Measurements from ENCODE around the gene PHF12. TPM values are rescaled to one million over a fixed set of nuclear protein-coding genes. Genes with fewer than 3 reads are reported as not detected.

The PHF12 gene
- total and polyA plus RNA-seq, 2 of the 13 experiments (the other 11 are each of a cell fraction or from before 2014, with no cell fraction given): 9.8 to 17.1 TPM

GRCh38 chr17:28951991-28952975, 965 bp upstream of the PHF12 start (continued):
- no peak; the same call in 1 of the 2 replicates for TF ChIP-seq ZNF609 (CRISPR knock-in tag; IDR thresholded peaks at IDR 0.05; ENCODE audit: borderline replicate concordance)
- TF ChIP-seq MXD3 (CRISPR knock-in tag; IDR thresholded peaks at IDR 0.05): peak; percentile 24; the same call in 1 of the 2 replicates
- TF ChIP-seq ZNF343 (CRISPR knock-in tag; IDR thresholded peaks at IDR 0.05): 0 out of 2 replicates have a peak, but pooled peaks have one; percentile 27
- TF ChIP-seq TBP (CRISPR knock-in tag; IDR thresholded peaks at IDR 0.05): peak; percentile 35; the same call in 1 of the 2 replicates
- no peak; the same call in 1 of the 2 replicates for TF ChIP-seq FOXK2 (IDR thresholded peaks at IDR 0.05)
- peak; percentile 77; the same call in 1 of the 2 replicates for TF ChIP-seq NAIF1 (CRISPR knock-in tag; IDR thresholded peaks at IDR 0.05; ENCODE audit: borderline replicate concordance)
- peak; percentile 69 for TF ChIP-seq PAXIP1 (CRISPR knock-in tag; conservative IDR thresholded peaks at IDR 0.05)
- TF ChIP-seq ARHGAP35 (CRISPR knock-in tag; IDR thresholded peaks at IDR 0.05; ENCODE audit: borderline replicate concordance): no peak
- 0 out of 2 replicates have a peak, but pooled peaks have one; percentile 7 for TF ChIP-seq ZFP90 (CRISPR knock-in tag; IDR thresholded peaks at IDR 0.05; ENCODE audit: borderline replicate concordance)
- peak; percentile 17; the same call in 1 of the 2 replicates for TF ChIP-seq ZNF280D (CRISPR knock-in tag; IDR thresholded peaks at IDR 0.05)
- no peak for TF ChIP-seq SOX6 (IDR thresholded peaks at IDR 0.05)
- TF ChIP-seq SOX6 (CRISPR knock-in tag; IDR thresholded peaks at IDR 0.05): peak; percentile 46
- TF ChIP-seq POLR2A (IDR thresholded peaks at IDR 0.05; ENCODE audit: insufficient read depth in 1 of 2, low read depth in 2 of 2, low read length in 2 of 2): peak in 1 of 2 experiments; percentile 81; a peak in 3 of 4 replicates
- TF ChIP-seq ZNF414 (CRISPR knock-in tag; IDR thresholded peaks at IDR 0.05): peak; percentile 83
